Measurements from ENCODE around the gene KCNE4. TPM values are rescaled to one million over a fixed set of nuclear protein-coding genes. Genes with fewer than 3 reads are reported as not detected.

Gene KCNE4
- total RNA-seq, 1 donor from 2014 or later = 9.2 TPM

DNA sequence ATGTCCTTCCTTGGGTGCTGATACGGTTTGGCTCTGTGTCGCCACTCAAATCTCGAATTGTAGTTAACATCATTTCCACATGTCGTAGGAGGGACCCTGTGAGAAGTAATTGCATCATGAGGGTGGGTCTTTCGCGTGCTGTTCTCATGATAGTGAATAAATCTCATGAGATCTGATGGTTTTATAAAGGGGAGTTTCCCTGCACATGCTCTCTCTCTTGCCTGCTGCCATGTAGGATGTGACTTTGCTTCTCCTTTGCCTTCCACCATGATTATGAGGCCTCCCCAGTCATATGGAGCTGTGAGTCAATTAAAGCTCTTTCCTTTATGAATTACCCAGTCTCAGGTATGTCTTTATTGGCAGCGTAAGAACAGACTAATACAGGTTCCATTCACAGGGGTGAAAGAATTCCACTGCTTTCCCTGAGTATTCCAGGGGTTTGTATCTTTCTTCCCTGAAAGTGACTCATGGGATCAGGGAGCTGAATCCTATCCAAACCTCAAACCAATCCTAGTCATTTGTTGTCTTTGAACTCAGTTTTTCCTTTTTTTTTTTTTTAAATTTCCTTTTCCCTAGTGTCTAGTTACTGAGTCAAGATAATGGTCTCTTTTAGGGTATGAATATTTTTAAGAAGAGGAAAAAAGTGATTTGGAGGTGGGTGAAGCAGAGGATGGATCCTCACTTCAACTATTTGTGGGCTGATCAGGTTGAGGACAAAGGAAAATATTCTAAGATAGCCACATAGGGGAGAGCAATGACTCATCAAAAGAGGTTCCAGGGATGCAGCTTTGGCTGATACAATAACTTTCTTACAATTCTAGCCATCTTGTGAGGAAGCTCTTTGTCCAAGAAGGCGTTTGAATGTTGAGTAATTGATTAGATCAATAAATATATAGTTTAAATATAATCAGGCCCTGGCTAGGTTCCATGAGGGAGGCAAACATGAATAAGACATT, 19.5 kb upstream of the KCNE4 start:
- Mint-ChIP-seq H3K27ac (no peak overlapping the region), H3K4me3 (no peak overlapping the region), H3K9me3 (peaks cover 22% of the 10 kb centered on the region), H3K36me3 (peaks cover 9% of the 10 kb centered on the region), H3K4me1 (peaks cover 8% of the 10 kb centered on the region), H3K27me3 (ENCODE audit: low read depth) (no peaks in the 10 kb centered on the region)
- TF ChIP-seq, protein P1, sequence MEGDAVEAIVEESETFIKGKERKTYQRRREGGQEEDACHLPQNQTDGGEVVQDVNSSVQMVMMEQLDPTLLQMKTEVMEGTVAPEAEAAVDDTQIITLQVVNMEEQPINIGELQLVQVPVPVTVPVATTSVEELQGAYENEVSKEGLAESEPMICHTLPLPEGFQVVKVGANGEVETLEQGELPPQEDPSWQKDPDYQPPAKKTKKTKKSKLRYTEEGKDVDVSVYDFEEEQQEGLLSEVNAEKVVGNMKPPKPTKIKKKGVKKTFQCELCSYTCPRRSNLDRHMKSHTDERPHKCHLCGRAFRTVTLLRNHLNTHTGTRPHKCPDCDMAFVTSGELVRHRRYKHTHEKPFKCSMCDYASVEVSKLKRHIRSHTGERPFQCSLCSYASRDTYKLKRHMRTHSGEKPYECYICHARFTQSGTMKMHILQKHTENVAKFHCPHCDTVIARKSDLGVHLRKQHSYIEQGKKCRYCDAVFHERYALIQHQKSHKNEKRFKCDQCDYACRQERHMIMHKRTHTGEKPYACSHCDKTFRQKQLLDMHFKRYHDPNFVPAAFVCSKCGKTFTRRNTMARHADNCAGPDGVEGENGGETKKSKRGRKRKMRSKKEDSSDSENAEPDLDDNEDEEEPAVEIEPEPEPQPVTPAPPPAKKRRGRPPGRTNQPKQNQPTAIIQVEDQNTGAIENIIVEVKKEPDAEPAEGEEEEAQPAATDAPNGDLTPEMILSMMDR (IDR thresholded peaks at IDR 0.05; ENCODE audit: unreplicated experiment) = no peak
- DNase-seq (ENCODE audit: low spot score in 2 of 2, unreplicated experiment in 2 of 2) = no peak

DNA sequence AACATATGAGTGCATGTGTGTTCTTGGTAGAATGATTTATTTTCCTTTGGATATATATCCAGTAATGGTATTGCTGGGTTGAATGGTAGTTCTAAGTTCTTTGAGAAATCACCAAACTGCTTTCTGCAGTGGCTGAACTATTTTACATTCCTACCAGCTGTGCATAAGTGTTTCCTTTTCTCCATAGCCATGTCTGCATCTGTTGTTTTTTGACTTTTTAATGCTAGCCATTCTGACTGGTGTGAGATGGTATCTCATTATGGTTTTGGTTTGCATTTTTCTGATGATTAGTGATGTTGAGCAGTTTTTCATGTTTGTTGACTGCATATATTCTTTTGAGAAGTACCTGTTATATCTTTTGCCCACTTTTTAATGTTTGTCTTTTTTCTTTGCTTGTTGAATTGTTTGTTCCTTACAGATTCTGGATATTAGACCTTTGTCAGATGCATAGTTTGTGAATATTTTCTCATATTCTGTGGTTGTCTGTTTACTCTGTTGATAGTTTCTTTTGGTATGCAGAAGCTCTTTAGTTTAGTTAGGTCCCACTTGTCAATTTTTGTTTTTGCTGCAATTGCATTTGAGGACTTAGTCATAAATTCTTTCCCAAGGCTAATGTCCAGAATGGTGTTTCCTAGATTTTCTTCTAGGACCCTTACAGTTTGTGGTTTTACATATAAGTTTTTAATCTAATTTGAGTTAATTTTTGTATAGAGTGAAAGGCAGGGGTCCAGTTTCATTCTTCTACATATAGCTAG, 17.6 kb upstream of the KCNE4 start:
- H3K4me3 Mint-ChIP-seq = no peak overlapping the region
- no peaks in the 10 kb centered on the region for H3K27me3 Mint-ChIP-seq (ENCODE audit: low read depth)
- H3K27ac Mint-ChIP-seq = no peak overlapping the region
- TF ChIP-seq, protein P1 (IDR thresholded peaks at IDR 0.05; ENCODE audit: unreplicated experiment) = no peak
- H3K9me3 Mint-ChIP-seq = peaks cover 18% of the 10 kb centered on the region
- peaks cover 9% of the 10 kb centered on the region for H3K36me3 Mint-ChIP-seq
- no peak for DNase-seq (ENCODE audit: low spot score in 2 of 2, unreplicated experiment in 2 of 2)
- peaks cover 23% of the 10 kb centered on the region for H3K4me1 Mint-ChIP-seq

DNA sequence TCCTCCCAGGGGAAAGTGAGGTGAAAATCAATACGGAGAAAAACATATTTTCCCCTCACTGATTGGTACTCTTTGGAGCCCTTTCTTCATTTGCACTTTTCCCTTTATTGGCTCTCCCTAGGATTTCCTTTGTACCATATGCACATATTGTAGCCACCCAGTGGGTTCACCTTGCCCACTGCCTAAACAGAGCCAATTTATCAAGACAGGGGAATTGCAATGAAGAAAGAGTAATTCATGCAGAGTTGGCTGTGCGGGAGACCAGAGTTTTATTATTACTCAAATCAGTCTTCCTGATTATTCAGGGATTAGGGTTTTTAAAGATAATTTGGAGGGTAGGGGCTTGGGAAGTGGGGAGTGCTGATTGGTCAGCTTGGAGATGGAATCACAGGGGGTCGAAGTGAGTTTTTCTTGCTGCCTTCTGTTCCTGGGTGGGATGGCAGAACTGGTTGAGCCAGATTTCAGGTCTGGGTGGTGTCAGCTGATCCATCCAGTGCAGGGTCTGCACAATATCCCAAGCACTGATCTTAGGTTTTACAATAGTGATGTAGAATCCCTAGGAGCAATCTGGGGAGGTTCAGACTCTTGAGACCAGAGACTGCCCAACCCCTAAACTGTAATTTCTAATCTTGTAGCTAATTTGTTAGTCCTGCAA, 15.1 kb upstream of the KCNE4 start:
- Mint-ChIP-seq H3K4me3 (no peak overlapping the region), H3K27ac (peak overlapping the region; percentile 43), H3K4me1 (peaks cover 40% of the 10 kb centered on the region), H3K27me3 (ENCODE audit: low read depth) (no peaks in the 10 kb centered on the region), H3K9me3 (peaks cover 16% of the 10 kb centered on the region), H3K36me3 (peaks cover 5% of the 10 kb centered on the region)
- TF ChIP-seq, protein P1 (IDR thresholded peaks at IDR 0.05; ENCODE audit: unreplicated experiment) = no peak
- no peak for DNase-seq (ENCODE audit: low spot score in 2 of 2, unreplicated experiment in 2 of 2)

DNA sequence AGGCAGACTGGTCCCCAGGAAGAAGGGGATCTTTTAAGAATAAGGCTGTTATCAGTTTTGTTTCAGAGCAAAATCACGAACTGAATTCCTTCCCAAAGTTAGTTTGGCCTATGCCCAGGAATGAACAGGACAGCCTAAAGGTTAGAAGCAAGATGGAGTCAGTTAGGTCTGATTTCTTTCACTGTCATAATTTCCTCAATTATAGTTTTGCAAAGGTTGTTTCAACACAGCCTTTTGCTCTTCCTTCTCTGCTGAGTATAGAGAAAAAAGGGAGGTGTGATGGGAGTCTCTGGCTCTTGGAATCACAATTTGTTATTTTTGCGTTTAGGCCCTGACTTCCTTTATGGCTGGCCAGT, 14.6 kb upstream of the KCNE4 start:
- H3K4me1 Mint-ChIP-seq = peaks cover 45% of the 10 kb centered on the region

DNA sequence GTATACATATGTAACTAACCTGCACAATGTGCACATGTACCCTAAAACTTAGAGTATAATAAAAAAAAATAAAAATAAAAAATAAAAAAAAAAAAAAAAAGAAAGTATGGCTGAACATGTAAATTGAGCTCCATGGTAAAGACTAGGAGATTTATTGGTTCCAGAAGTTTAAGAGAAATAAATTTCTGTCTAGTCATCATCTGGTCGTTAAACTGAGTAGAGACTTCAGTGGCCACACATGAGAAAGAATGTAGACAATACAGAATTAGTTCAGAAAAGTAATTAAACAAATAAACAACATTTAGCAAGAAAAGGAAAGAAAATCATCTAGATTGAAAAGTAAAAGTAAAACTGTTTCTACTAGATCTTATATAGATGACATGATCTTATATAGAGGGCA, 12.4 kb upstream of the KCNE4 start:
- no peak overlapping the region for H3K4me3 Mint-ChIP-seq

More for the DNA sequence above, 14.6 kb upstream of the KCNE4 start:
- TF ChIP-seq, protein P1 (IDR thresholded peaks at IDR 0.05; ENCODE audit: unreplicated experiment) = no peak
- H3K4me3 Mint-ChIP-seq = no peak overlapping the region
- peaks cover 11% of the 10 kb centered on the region for H3K9me3 Mint-ChIP-seq
- no peaks in the 10 kb centered on the region for H3K27me3 Mint-ChIP-seq (ENCODE audit: low read depth)
- no peak for DNase-seq (ENCODE audit: low spot score in 2 of 2, unreplicated experiment in 2 of 2)
- H3K27ac Mint-ChIP-seq = peak overlapping the region; percentile 47
- no peaks in the 10 kb centered on the region for H3K36me3 Mint-ChIP-seq

More for the DNA sequence above, 12.4 kb upstream of the KCNE4 start:
- TF ChIP-seq, protein P1 (IDR thresholded peaks at IDR 0.05; ENCODE audit: unreplicated experiment) = no peak
- H3K36me3 Mint-ChIP-seq = no peaks in the 10 kb centered on the region
- peaks cover 63% of the 10 kb centered on the region for H3K4me1 Mint-ChIP-seq
- no peak for DNase-seq (ENCODE audit: low spot score in 2 of 2, unreplicated experiment in 2 of 2)
- H3K27ac Mint-ChIP-seq = peak overlapping the region; percentile 34
- H3K9me3 Mint-ChIP-seq = peaks cover 3% of the 10 kb centered on the region
- no peaks in the 10 kb centered on the region for H3K27me3 Mint-ChIP-seq (ENCODE audit: low read depth)

All from mesothelial cell of epicardium (in vitro differentiated cells).